22Rv1 (cell line): Measurements from ENCODE around the gene CSNK2A2.

Experiments used
- CTCF ChIP-seq: fragments of 450-650 bp; IDR thresholded peaks from 2 replicates; pipeline ENCODE4 v1.5.1; 2017; ENCODE audit warnings: mild to moderate bottlenecking
- ZFX ChIP-seq: fragments of 450-650 bp; IDR thresholded peaks from 2 replicates; pipeline ENCODE4 v1.6.1; 2017; ENCODE audit warnings: antibody characterized with exemption, borderline replicate concordance

DNA sequence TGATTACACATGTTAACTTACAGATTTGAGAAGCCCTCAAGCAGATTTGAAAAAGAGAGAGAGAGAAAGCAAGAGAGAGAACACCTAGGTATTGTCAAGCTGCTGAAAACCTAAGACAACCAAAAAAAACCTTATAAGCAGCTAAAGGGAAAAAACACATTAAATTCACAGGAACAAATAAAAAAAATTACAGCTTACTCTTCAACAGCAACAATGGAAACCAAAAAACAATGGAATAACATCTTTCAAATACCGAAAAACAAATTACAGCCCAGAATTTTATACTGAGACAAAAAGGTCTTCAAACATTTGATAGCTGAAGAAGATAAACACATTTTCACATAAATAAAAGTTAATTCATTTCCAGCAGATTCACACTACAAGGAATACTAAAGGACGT is 60.3 kb downstream of the CSNK2A2 start:
- TF ChIP-seq CTCF (no peak), ZFX (no peak)
